ENCODE data around the gene HSP90AB1. TPM values are rescaled to one million over a fixed set of nuclear protein-coding genes. Genes with fewer than 3 reads are reported as not detected.

HSP90AB1 gene
- total RNA-seq, 1 experiment from 2014 or later: 967 TPM

DNA sequence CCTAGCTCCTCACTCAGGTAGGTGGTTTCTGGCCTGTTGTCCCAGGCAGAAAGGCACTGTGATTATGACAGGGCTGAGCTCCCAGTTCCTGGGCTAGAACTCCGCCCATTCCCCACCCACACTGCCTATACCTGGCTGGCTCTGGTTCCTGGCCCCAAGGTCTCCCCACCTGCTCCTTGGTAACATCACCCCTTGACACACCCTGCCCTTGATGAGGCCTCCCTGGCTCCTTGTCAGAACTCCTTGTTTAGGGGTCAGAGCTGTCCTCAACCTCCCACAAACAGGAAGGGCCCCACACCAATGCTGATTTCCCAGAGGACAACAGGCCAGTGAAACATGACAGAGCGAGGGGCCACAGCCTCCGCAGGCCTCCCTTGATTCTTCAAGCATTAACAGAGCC is 45.7 kb upstream of the HSP90AB1 start:
- BruUV-seq (replicated peaks): no TSS peak
- no peak for DNase-seq
- H3K4me3 ChIP-seq (ENCODE audit: low read depth, low read length): no peak overlapping the region
- Mint-ChIP-seq H3K27ac (ENCODE audit: unreplicated experiment) (peak overlapping the region; percentile 59), H3K36me3 (ENCODE audit: insufficient read depth, unreplicated experiment) (no peaks in the 10 kb centered on the region), H3K4me1 (ENCODE audit: low read depth, unreplicated experiment) (peaks cover 25% of the 10 kb centered on the region), H3K9me3 (ENCODE audit: unreplicated experiment) (no peaks in the 10 kb centered on the region), H3K27me3 (ENCODE audit: insufficient read depth, unreplicated experiment) (no peaks in the 10 kb centered on the region), H3K4me3 (ENCODE audit: unreplicated experiment) (no peak overlapping the region)
- intact Hi-C loops (cut with micrococcal nuclease; ENCODE audit: unreplicated experiment): no loop called here
- H3K36me3 ChIP-seq (ENCODE audit: control insufficient read depth, insufficient read depth, low read length): no peaks in the 10 kb centered on the region
- CTCF ChIA-PET: interaction anchor here (0.8 kb wide), 1 partner anchor 18 kb away, joined by 3 read pairs; no protein-coding TSS in a partner anchor
- no peaks in the 10 kb centered on the region for H3K9me3 ChIP-seq
- TF ChIP-seq, protein P1, sequence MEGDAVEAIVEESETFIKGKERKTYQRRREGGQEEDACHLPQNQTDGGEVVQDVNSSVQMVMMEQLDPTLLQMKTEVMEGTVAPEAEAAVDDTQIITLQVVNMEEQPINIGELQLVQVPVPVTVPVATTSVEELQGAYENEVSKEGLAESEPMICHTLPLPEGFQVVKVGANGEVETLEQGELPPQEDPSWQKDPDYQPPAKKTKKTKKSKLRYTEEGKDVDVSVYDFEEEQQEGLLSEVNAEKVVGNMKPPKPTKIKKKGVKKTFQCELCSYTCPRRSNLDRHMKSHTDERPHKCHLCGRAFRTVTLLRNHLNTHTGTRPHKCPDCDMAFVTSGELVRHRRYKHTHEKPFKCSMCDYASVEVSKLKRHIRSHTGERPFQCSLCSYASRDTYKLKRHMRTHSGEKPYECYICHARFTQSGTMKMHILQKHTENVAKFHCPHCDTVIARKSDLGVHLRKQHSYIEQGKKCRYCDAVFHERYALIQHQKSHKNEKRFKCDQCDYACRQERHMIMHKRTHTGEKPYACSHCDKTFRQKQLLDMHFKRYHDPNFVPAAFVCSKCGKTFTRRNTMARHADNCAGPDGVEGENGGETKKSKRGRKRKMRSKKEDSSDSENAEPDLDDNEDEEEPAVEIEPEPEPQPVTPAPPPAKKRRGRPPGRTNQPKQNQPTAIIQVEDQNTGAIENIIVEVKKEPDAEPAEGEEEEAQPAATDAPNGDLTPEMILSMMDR (IDR thresholded peaks at IDR 0.05; ENCODE audit: insufficient read depth in 1 of 2, low read depth in 1 of 2, low read length in 1 of 2, severe bottlenecking in 1 of 2, unreplicated experiment in 1 of 2): no peak
- H3K4me1 ChIP-seq: peaks cover 30% of the 10 kb centered on the region
- no peaks in the 10 kb centered on the region for H3K27me3 ChIP-seq (replicated peaks; ENCODE audit: control insufficient read depth, insufficient read depth, low read length)
- POLR2A ChIA-PET: no interaction called here

GRCh38 chr6:44201638-44202303 is 45.1 kb upstream of the HSP90AB1 start:
- H3K4me1 Mint-ChIP-seq (ENCODE audit: low read depth, unreplicated experiment): peaks cover 30% of the 10 kb centered on the region

DNA sequence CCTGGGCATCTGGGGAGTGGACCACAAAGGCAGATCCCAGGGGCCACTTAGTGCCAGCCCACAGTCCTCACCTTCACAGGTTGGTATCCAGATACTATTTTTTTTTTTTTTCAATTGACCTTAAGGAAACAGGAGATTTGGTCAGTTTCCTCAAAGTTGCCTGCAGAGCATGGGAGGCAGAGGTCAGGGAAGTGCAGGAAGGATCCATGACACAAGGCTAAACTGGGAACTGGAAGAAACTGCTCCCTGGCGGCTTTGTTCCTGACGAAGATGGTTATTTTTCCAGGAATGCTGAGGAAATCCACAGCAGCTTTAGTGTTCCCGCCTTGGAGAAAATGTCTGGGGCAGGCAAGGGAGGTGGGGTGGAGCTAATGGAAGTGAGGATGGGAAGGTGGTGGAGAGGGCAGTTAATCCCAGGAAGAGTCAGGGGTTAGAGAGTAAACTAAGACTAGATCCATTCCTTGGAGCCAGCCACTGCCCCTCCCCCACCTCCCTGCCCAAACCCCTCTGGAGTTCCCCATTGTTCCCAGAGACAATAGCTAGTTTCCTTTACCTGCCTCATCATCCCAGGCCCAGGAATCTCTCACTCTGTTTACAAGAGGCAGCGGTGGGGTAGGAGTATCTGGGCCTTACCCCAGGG is 44.4 kb upstream of the HSP90AB1 start:
- Mint-ChIP-seq H3K4me3 (ENCODE audit: unreplicated experiment) (no peak overlapping the region), H3K36me3 (ENCODE audit: insufficient read depth, unreplicated experiment) (no peaks in the 10 kb centered on the region), H3K27me3 (ENCODE audit: insufficient read depth, unreplicated experiment) (no peaks in the 10 kb centered on the region), H3K9me3 (ENCODE audit: unreplicated experiment) (no peaks in the 10 kb centered on the region), H3K4me1 (ENCODE audit: low read depth, unreplicated experiment) (peaks cover 31% of the 10 kb centered on the region), H3K27ac (ENCODE audit: unreplicated experiment) (peak overlapping the region; percentile 81)
- TF ChIP-seq, protein P1 (IDR thresholded peaks at IDR 0.05; ENCODE audit: insufficient read depth in 1 of 2, low read depth in 1 of 2, low read length in 1 of 2, severe bottlenecking in 1 of 2, unreplicated experiment in 1 of 2): no peak
- H3K27me3 ChIP-seq (replicated peaks; ENCODE audit: control insufficient read depth, insufficient read depth, low read length): no peaks in the 10 kb centered on the region
- no peaks in the 10 kb centered on the region for H3K9me3 ChIP-seq
- H3K4me1 ChIP-seq: peaks cover 36% of the 10 kb centered on the region
- CTCF ChIA-PET: interaction anchor here (1.2 kb wide), 1 partner anchor 17 kb away, joined by 3 read pairs; no protein-coding TSS in a partner anchor
- intact Hi-C loops (cut with micrococcal nuclease; ENCODE audit: unreplicated experiment): no loop called here
- H3K36me3 ChIP-seq (ENCODE audit: control insufficient read depth, insufficient read depth, low read length): no peaks in the 10 kb centered on the region
- H3K4me3 ChIP-seq (ENCODE audit: low read depth, low read length): no peak overlapping the region
- POLR2A ChIA-PET: interaction anchor here (0.6 kb wide), 1 partner anchor 62 kb away, joined by 5 read pairs; no protein-coding TSS in a partner anchor
- no TSS peak for BruUV-seq (replicated peaks)
- DNase-seq: no peak

More at GRCh38 chr6:44201638-44202303, 45.1 kb upstream of the HSP90AB1 start:
- peaks cover 34% of the 10 kb centered on the region for H3K4me1 ChIP-seq
- H3K9me3 ChIP-seq: no peaks in the 10 kb centered on the region
- no peaks in the 10 kb centered on the region for H3K27me3 ChIP-seq (replicated peaks; ENCODE audit: control insufficient read depth, insufficient read depth, low read length)
- H3K4me3 ChIP-seq (ENCODE audit: low read depth, low read length): no peak overlapping the region
- Mint-ChIP-seq H3K9me3 (ENCODE audit: unreplicated experiment) (no peaks in the 10 kb centered on the region), H3K36me3 (ENCODE audit: insufficient read depth, unreplicated experiment) (no peaks in the 10 kb centered on the region), H3K27ac (ENCODE audit: unreplicated experiment) (peak overlapping the region; percentile 81), H3K27me3 (ENCODE audit: insufficient read depth, unreplicated experiment) (no peaks in the 10 kb centered on the region), H3K4me3 (ENCODE audit: unreplicated experiment) (no peak overlapping the region)
- intact Hi-C loops (cut with micrococcal nuclease; ENCODE audit: unreplicated experiment): no loop called here
- TF ChIP-seq, protein P1 (IDR thresholded peaks at IDR 0.05; ENCODE audit: insufficient read depth in 1 of 2, low read depth in 1 of 2, low read length in 1 of 2, severe bottlenecking in 1 of 2, unreplicated experiment in 1 of 2): no peak
- ChIA-PET POLR2A (no interaction called here), CTCF (interaction anchor here (0.8 kb wide), 1 partner anchor 18 kb away, joined by 3 read pairs; no protein-coding TSS in a partner anchor)
- no TSS peak for BruUV-seq (replicated peaks)
- no peak for DNase-seq
- H3K36me3 ChIP-seq (ENCODE audit: control insufficient read depth, insufficient read depth, low read length): no peaks in the 10 kb centered on the region
